ENCODE data around the gene ZNF30.

- TF ChIP-seq CTCF (IDR thresholded peaks at IDR 0.05) (no peak), EZH2phosphoT487 (IDR thresholded peaks at IDR 0.05) (no peak), EZH2 (IDR thresholded peaks at IDR 0.05) (no peak)
These were observed 36.2 kb downstream of the ZNF30 start for GRCh38 chr19:34962687-34963572.

All from neural progenitor cell (in vitro differentiated cells).